ENCODE results near the gene FZD1.

FZD1 gene

DNA sequence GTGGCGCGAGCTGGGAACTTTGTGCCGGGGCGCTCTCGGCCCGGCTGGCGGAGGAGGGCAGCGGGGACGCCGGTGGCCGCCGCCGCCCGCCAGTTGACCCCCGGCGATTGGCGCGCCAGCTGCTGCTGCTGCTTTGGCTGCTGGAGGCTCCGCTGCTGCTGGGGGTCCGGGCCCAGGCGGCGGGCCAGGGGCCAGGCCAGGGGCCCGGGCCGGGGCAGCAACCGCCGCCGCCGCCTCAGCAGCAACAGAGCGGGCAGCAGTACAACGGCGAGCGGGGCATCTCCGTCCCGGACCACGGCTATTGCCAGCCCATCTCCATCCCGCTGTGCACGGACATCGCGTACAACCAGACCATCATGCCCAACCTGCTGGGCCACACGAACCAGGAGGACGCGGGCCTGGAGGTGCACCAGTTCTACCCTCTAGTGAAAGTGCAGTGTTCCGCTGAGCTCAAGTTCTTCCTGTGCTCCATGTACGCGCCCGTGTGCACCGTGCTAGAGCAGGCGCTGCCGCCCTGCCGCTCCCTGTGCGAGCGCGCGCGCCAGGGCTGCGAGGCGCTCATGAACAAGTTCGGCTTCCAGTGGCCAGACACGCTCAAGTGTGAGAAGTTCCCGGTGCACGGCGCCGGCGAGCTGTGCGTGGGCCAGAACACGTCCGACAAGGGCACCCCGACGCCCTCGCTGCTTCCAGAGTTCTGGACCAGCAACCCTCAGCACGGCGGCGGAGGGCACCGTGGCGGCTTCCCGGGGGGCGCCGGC, 870 bp downstream of the FZD1 start:
- no peak for DNase-seq (ENCODE audit: low read depth in 2 of 2)

GRCh38 chr7:91265693-91266066, 1.4 kb downstream of the FZD1 start:
- no peak for DNase-seq (ENCODE audit: low read depth in 2 of 2)

- no peak for DNase-seq (ENCODE audit: low read depth in 2 of 2)
Measured at GRCh38 chr7:91266067-91266688, 1.9 kb downstream of the FZD1 start.

DNA sequence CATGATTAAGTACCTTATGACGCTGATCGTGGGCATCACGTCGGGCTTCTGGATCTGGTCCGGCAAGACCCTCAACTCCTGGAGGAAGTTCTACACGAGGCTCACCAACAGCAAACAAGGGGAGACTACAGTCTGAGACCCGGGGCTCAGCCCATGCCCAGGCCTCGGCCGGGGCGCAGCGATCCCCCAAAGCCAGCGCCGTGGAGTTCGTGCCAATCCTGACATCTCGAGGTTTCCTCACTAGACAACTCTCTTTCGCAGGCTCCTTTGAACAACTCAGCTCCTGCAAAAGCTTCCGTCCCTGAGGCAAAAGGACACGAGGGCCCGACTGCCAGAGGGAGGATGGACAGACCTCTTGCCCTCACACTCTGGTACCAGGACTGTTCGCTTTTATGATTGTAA, 2.5 kb downstream of the FZD1 start:
- no peak for DNase-seq (ENCODE audit: low read depth in 2 of 2)

- no peak for DNase-seq (ENCODE audit: low read depth in 2 of 2)
Measured at GRCh38 chr7:91267171-91267955, 3.1 kb downstream of the FZD1 start.

- no peak for DNase-seq (ENCODE audit: low read depth in 2 of 2)
Measured at GRCh38 chr7:91270372-91270771, 6.1 kb downstream of the FZD1 start.

DNA sequence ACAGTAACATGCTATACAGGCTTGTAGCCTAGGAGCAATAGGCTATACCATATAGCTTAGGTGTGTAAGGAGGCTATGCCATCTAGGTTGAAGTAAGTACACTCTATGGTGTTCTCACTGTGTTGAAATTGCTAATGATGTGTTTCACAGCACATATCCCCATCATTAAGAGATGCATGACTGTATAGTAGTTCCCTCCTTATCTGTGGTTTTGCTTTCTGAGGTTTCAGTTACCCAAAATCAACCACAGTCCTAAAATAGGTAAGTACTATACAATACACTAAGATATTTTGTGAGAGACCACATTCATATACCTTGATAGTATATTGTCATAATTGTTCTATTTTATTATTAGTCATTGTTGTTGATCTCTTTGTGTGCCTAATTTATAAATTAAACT, 12.7 kb downstream of the FZD1 start:
- DNase-seq (ENCODE audit: low read depth in 2 of 2) = no peak

DNA sequence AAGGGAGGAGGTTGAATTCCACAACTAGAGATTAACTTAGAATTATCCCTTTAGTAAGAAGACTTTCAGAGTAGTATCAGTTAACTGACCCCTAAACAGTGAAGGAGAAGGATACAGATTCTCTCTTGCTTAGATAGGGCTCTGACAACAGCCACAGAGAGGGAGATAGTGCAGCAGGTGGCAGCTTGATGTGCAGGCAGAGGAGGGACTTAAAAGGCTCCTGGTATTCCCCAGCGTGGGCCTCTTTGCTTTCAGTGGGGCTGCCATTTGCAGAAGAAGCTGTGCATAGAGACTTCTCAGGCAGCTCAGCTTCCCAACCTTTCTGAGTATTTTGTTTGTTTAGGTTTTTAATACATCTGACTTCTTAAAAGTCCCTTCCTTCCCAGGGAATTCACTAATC, 16.0 kb downstream of the FZD1 start:
- no peak for DNase-seq (ENCODE audit: low read depth in 2 of 2)

- no peak for DNase-seq (ENCODE audit: low read depth in 2 of 2)
Measured at GRCh38 chr7:91280604-91281003, 16.4 kb downstream of the FZD1 start.

- DNase-seq (ENCODE audit: low read depth in 2 of 2) = no peak
Measured at GRCh38 chr7:91285696-91286355, 21.6 kb downstream of the FZD1 start.

DNA sequence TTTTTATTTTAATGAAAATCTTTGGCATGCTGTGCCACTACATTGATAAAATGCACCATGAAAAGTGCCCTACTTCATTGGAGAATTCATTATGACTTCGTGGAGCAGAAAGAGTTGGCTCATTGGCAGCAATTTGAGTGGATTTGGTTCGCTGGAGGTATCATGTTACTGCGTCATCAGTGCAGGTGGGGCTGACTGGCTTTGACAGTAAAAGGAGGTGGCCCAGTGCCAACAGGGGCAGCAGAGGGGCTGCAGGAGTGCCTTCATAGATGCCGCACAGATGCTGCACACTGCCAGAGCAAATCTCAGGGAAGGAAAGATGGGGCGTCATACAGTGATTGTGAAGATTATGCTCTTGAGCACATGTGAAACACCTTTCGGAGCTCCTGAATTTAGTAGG, 22.2 kb downstream of the FZD1 start:
- DNase-seq (ENCODE audit: low read depth in 2 of 2) = no peak

DNA sequence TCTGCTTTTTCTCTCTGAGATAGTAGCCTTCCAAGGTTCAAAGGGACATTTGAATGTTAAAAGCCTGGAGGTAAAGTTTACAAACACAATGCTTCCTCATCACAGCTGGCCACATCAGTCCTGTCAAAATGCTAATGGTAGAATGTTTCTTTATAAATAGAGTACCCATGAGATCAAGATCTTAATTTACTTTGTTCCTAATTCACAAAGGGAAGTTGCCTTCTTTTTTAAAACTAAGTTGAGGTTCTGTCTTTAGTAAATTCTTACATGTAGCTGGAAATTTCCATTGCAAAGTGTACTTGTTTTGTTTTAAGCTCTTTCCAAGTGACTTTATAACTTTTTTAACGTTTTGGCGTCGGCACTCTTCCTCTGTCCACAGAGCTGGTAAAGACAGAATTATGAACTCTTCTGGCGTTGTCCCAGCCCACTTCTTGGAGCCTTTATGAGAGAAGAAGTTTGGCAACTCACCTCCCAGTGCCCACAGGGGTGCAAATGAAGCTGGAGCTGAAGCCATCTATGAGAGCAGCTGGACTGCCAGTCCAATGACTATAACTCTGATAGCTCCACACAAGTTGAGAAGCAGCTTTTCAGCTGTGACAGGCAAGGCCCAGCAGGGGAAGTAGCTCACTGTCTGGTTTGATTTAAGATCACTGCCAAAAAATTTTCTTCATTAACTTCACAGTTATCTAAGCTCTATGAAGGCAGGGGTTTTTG, 23.3 kb downstream of the FZD1 start:
- no peak for DNase-seq (ENCODE audit: low read depth in 2 of 2)

DNA sequence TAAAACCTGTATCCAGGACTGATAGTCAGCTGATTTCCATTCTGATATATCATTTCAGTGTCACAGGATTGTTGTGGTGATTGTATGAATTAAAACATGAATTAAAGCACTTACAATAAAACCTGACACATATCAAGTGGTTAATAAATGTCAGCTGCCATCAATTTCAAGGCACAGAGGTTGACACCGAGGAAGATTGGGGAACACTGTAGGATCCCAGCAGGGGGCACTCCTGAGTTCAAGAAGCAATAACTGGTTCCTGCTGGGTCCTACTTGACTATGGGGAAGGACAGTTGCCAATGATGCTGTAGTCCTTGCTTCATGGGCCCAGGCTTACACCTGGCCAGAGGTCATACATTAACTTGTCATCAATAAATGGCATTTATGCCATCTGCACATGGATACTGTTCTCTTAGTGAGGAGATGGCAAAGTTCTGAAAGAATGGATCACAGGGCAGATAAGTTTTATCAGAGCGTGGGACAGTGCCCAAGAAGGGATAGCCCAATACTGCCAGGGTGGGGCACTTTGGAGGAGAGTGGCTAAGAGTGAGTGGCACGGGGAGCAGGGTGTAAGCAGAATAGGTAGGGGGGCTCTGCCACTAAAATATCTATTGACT, 24.1 kb downstream of the FZD1 start:
- DNase-seq (ENCODE audit: low read depth in 2 of 2) = no peak

DNA sequence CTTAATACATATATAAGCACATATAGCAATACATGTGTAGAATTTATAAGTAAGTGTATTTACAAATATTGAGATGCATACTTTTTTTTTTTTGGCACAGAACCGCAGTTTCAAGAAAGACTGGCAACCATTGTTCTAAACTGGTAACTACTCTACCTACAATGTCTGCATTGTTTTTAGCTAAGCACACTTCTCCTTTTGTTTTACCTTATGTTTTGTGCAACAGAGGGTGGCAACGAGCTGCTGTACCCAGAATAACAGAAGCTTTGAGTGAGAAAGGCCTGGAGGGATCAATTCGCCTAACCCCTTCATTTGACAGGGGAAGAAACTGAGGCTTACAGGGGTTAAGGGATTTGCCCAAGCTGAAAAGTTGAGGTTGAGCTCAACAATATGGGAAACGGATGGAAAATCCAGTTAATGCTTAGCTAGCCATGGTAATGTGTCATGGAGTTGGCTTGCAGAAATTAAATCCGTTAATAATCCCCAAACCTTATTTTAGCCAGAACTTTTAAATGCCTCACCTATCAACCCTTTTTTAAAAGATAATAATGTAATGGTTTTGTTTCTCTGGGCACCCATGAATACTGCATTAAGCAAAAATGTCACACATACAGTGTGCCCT, 25.5 kb downstream of the FZD1 start:
- DNase-seq (ENCODE audit: low read depth in 2 of 2) = no peak

GRCh38 chr7:91291302-91291701, 27.1 kb downstream of the FZD1 start:
- no peak for DNase-seq (ENCODE audit: low read depth in 2 of 2)

GRCh38 chr7:91291902-91292301, 27.7 kb downstream of the FZD1 start:
- no peak for DNase-seq (ENCODE audit: low read depth in 2 of 2)

DNA sequence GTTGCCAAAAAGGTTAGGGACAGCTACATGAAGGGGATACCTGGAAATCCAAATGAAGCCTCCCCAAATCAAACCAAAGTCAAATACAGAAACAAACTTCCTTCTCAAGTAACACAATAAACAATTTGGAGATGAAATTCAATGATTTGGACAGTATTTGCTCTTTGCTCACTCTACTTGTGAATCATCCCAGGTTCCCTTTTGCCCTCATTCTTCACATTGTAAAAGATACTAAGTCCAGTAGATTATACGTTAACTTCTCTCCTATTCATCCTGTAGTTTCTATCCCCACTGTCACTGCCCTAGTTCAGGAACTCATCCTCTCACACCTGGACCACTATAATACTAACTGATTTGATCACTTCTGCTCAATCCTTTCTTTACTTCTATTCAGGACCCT, 28.3 kb downstream of the FZD1 start:
- DNase-seq (ENCODE audit: low read depth in 2 of 2) = no peak

DNA sequence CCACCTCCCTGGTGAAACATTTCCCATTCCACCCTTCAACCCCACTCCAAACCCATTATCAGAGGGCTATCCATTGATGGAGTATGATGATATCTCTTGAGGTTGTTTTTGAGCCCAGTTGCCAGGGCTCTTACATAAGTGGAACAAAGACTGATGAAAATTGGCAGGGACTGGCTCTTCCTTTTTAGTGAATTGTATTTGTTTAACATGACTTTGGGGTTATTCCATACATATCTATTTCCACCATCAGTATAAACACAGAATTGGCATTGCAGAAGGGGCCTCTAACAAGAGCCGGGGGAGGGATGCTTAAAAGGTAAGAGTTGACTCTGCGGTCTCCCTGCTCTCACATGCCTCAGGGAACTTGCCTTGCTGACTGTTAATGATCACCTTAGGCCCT, 28.9 kb downstream of the FZD1 start:
- DNase-seq (ENCODE audit: low read depth in 2 of 2) = no peak

DNA sequence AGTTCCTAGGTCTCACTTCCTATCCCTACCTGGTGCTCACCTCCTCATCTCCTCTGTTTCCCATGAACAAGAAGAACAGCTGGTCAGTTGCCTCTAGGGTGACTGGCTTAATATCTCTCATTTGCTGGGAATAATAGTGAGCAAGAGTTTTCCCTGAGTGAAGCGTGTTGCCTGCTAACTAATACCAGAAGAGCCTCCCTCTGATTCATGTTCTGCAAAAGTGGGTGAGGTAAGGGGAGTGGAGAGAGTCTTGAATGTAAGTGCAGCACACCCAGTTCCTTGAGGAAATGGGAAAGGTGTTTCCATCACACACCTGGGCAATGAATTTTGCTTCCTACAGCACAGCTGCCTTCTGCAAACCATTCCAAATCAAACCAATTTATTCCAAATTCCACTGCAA, 29.6 kb downstream of the FZD1 start:
- DNase-seq (ENCODE audit: low read depth in 2 of 2) = no peak

DNA sequence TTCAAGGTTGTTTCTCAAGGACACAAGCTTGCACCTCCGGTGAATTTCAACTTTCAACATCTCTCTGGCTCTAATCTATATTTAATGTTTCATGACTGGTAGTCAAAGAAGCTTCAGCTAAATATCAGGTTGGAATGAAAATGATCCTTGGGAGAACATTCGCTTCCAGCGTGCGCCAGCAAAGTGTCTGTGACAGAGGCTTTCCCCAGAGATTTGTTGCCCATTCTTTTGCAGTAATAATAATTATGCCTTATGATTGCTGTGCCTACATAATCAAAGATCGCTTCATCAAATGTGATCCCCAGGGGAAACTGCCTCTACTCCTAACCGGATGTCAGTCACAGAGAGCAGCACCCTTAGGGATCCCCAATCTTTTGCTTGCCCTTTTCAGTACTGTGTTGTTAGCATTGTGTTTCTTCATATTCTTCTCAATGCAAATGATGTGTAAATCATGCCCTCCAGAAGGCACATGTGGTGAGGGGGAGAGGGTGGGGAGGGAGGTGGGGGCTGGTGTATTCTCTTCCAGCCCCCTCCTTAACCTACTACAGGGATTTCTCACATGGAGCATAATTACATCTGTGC, 30.5 kb downstream of the FZD1 start:
- no peak for DNase-seq (ENCODE audit: low read depth in 2 of 2)

DNA sequence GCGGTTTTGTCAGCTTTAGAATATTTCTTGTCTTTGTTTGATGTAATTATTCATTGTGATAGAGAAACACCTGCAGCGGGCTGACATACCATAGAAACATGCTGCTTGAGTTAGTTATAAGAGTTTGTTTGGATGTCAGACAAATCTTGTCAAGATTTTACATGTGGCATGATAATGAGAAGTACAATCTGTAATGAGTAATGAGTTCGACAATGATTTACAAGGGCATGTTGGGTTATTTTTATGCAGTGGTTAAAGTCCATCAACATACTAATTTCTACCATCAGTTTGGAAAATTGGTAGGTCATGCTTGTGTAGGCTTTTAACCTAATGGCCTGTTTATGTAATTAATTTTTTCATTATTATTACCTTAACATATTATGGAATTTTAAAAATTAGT, 31.3 kb downstream of the FZD1 start:
- DNase-seq (ENCODE audit: low read depth in 2 of 2) = no peak

All from stimulated activated CD8-positive, alpha-beta memory T cell treated with anti-CD3 and anti-CD28 coated beads, Interleukin-7, amount 100 ng/mL, for 4 hours (primary cell).